Measurements from ENCODE around the gene STPG1. TPM values are rescaled to one million over a fixed set of nuclear protein-coding genes. Genes with fewer than 3 reads are reported as not detected.

STPG1 gene
- total RNA-seq, 1 donor, result 7.2 TPM

DNA sequence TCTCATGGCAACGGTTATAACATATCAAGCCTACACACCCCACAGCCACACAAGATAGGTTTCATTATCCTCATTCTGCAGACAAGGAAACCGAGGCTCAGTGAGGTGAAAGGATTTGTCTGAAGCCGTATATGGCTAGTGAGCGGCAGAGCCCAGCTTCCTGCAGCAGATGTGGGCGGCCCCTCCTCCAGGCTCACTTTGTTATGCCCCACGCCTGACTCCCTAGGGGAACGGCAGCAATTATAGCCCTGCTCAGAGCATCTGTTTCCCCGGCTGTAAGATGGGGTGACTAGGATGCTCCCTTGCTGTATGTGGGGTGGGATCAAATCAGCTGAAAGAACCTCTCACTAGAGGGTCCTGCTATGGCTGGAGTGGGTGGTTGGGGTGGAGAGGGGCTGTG, 72.3 kb downstream of the STPG1 start:
- no peaks in the 10 kb centered on the region for H4K20me1 ChIP-seq (ENCODE audit: insufficient read depth, low read length)
- no peak for DNase-seq (ENCODE audit: insufficient read length, low spot score, missing footprints)
- H2AFZ ChIP-seq (ENCODE audit: low read length), result no peak overlapping the region
- H3K27me3 ChIP-seq (ENCODE audit: insufficient read depth, low read length), result no peaks in the 10 kb centered on the region
- no peaks in the 10 kb centered on the region for H3K4me1 ChIP-seq (ENCODE audit: insufficient read depth, low read length)
- no peak overlapping the region for H3K4me3 ChIP-seq (ENCODE audit: insufficient read depth, low read length)
- H3K79me2 ChIP-seq (ENCODE audit: insufficient read depth, low read length), result no peaks in the 10 kb centered on the region
- no peak overlapping the region for H3K4me2 ChIP-seq (ENCODE audit: insufficient read depth, low read length)
- no peaks in the 10 kb centered on the region for H3K9me3 ChIP-seq (ENCODE audit: low read depth, low read length)
- no peak overlapping the region for H3K27ac ChIP-seq (ENCODE audit: low read depth, low read length)
- no peaks in the 10 kb centered on the region for H3K36me3 ChIP-seq (ENCODE audit: insufficient read depth, low read length)
- TF ChIP-seq, protein P1, sequence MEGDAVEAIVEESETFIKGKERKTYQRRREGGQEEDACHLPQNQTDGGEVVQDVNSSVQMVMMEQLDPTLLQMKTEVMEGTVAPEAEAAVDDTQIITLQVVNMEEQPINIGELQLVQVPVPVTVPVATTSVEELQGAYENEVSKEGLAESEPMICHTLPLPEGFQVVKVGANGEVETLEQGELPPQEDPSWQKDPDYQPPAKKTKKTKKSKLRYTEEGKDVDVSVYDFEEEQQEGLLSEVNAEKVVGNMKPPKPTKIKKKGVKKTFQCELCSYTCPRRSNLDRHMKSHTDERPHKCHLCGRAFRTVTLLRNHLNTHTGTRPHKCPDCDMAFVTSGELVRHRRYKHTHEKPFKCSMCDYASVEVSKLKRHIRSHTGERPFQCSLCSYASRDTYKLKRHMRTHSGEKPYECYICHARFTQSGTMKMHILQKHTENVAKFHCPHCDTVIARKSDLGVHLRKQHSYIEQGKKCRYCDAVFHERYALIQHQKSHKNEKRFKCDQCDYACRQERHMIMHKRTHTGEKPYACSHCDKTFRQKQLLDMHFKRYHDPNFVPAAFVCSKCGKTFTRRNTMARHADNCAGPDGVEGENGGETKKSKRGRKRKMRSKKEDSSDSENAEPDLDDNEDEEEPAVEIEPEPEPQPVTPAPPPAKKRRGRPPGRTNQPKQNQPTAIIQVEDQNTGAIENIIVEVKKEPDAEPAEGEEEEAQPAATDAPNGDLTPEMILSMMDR (IDR thresholded peaks at IDR 0.05; ENCODE audit: extremely low read depth, low read depth, low read length), result no peak

DNA sequence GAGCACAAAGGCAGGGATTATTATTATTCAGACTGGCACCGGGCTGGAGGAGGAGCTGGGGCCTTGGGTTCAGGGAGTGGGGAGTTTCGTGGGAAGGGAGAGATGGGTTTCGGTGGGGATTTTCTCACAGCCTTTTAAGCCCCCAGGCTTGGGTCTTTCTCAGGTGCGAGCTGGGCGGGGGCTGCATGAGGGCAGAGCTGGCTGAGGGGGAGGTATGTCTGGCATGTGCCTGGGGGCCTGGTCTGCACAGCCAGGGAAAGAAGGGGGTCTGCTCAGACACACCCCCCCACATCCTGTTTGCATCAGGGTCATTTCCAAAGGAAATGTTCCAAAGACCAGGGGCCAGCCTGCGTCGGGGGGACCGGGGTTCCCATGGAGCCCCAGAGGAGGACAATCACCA, 72.8 kb downstream of the STPG1 start:
- DNase-seq (ENCODE audit: insufficient read length, low spot score, missing footprints), result no peak
- Histone ChIP-seq H3K9me3 (ENCODE audit: low read depth, low read length) (no peaks in the 10 kb centered on the region), H2AFZ (ENCODE audit: low read length) (no peak overlapping the region), H3K27me3 (ENCODE audit: insufficient read depth, low read length) (no peaks in the 10 kb centered on the region), H4K20me1 (ENCODE audit: insufficient read depth, low read length) (no peaks in the 10 kb centered on the region), H3K79me2 (ENCODE audit: insufficient read depth, low read length) (no peaks in the 10 kb centered on the region), H3K4me1 (ENCODE audit: insufficient read depth, low read length) (no peaks in the 10 kb centered on the region), H3K27ac (ENCODE audit: low read depth, low read length) (no peak overlapping the region), H3K4me2 (ENCODE audit: insufficient read depth, low read length) (no peak overlapping the region), H3K4me3 (ENCODE audit: insufficient read depth, low read length) (no peak overlapping the region), H3K36me3 (ENCODE audit: insufficient read depth, low read length) (no peaks in the 10 kb centered on the region)
- TF ChIP-seq, protein P1 (IDR thresholded peaks at IDR 0.05; ENCODE audit: extremely low read depth, low read depth, low read length), result no peak

DNA sequence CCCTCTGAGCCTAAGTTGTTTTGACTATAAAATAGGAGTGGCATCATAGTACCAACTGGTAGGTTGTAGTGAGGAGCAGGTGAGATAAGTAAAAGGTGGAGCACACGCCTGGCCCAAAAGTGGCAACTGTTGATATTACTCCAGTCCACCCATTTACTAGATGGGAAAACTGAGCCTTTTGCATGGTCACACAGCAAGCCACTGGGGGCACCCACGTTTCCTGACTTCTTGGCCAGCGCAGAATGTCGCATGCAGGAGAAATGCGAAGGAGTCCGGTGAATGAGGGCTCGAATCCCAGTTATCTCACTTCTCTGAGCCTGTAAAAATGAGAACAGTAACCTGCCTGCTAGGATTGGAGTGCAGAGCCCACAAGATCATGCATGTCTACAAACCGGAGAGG, 73.6 kb downstream of the STPG1 start:
- TF ChIP-seq, protein P1 (IDR thresholded peaks at IDR 0.05; ENCODE audit: extremely low read depth, low read depth, low read length), result no peak
- Histone ChIP-seq H3K9me3 (ENCODE audit: low read depth, low read length) (no peaks in the 10 kb centered on the region), H2AFZ (ENCODE audit: low read length) (no peak overlapping the region), H3K4me1 (ENCODE audit: insufficient read depth, low read length) (no peaks in the 10 kb centered on the region), H4K20me1 (ENCODE audit: insufficient read depth, low read length) (no peaks in the 10 kb centered on the region), H3K4me3 (ENCODE audit: insufficient read depth, low read length) (no peak overlapping the region), H3K27me3 (ENCODE audit: insufficient read depth, low read length) (no peaks in the 10 kb centered on the region), H3K4me2 (ENCODE audit: insufficient read depth, low read length) (no peak overlapping the region), H3K36me3 (ENCODE audit: insufficient read depth, low read length) (no peaks in the 10 kb centered on the region), H3K79me2 (ENCODE audit: insufficient read depth, low read length) (no peaks in the 10 kb centered on the region), H3K27ac (ENCODE audit: low read depth, low read length) (no peak overlapping the region)
- no peak for DNase-seq (ENCODE audit: insufficient read length, low spot score, missing footprints)

DNA sequence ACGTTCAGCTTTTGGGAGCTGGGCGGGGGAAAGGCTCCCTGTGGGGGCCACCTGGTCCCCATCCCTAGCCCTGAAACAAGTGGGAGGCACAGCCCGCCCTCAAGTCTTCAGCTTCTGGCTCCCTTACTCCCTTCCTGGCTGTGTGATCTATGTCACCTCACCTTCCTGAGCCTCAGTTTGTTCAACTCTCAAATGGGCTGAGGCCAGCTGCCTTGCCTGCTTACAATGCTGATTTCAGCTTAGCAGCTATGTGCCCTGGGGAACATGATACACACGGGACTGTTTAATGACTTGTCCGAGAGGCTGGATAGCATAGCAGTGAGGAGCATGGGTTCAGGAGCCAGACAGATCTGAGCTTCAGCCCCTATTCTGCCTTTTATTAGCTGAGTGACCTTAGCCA, 75.1 kb downstream of the STPG1 start:
- Histone ChIP-seq H3K4me3 (ENCODE audit: insufficient read depth, low read length) (no peak overlapping the region), H3K27me3 (ENCODE audit: insufficient read depth, low read length) (no peaks in the 10 kb centered on the region), H3K27ac (ENCODE audit: low read depth, low read length) (no peak overlapping the region), H2AFZ (ENCODE audit: low read length) (no peak overlapping the region), H3K4me2 (ENCODE audit: insufficient read depth, low read length) (no peak overlapping the region), H3K9me3 (ENCODE audit: low read depth, low read length) (no peaks in the 10 kb centered on the region), H3K4me1 (ENCODE audit: insufficient read depth, low read length) (no peaks in the 10 kb centered on the region), H3K79me2 (ENCODE audit: insufficient read depth, low read length) (no peaks in the 10 kb centered on the region), H3K36me3 (ENCODE audit: insufficient read depth, low read length) (no peaks in the 10 kb centered on the region), H4K20me1 (ENCODE audit: insufficient read depth, low read length) (no peaks in the 10 kb centered on the region)
- no peak for DNase-seq (ENCODE audit: insufficient read length, low spot score, missing footprints)
- TF ChIP-seq, protein P1 (IDR thresholded peaks at IDR 0.05; ENCODE audit: extremely low read depth, low read depth, low read length), result no peak

Measured in osteoblast (primary cell).